Neural progenitor cell (in vitro differentiated cells): ENCODE results near the gene MAD1L1.

Experiments
- CTCF ChIP-seq: fragments of 200-600 bp; sonication (generic); IDR thresholded peaks from 2 replicates; pipeline ENCODE4 v1.5.1; 2017; ENCODE audit warnings: antibody characterized with exemption, mild to moderate bottlenecking
- EZH2 ChIP-seq: fragments of 200-600 bp; sonication (generic); IDR thresholded peaks from 2 replicates; pipeline ENCODE4 v1.6.1; 2017; ENCODE audit warnings: antibody characterized with exemption, mild to moderate bottlenecking, moderate library complexity
- EZH2phosphoT487 ChIP-seq: fragments of 200-600 bp; sonication (generic); IDR thresholded peaks from 2 replicates; pipeline ENCODE4 v1.6.1; 2017; ENCODE audit warnings: antibody characterized with exemption

- TF ChIP-seq CTCF (no peak), EZH2 (no peak), EZH2phosphoT487 (no peak)
These were observed 313.7 kb downstream of the MAD1L1 start for GRCh38 chr7:1918881-1919525.
